GM12878 (cell line): Measurements from ENCODE around the gene XPO6. TPM values are rescaled to one million over a fixed set of nuclear protein-coding genes. Genes with fewer than 3 reads are reported as not detected.
A peak's percentile ranks its signal among the peaks of the same experiment; 100 is the strongest.

Experiments used
- ETV6 ChIP-seq, 2 experiments: fragments of 450-650 bp in 1 of 2; IDR thresholded peaks in 1 of 2; conservative IDR thresholded peaks in 1 of 2; 2 replicates each; pipeline ENCODE4 v1.6.1; 2014; ENCODE audit warnings: antibody characterized with exemption in 1 of 2, borderline replicate concordance in 1 of 2, low read depth in 1 of 2, mild to moderate bottlenecking in 1 of 2, moderate library complexity in 1 of 2
- KLF5 ChIP-seq: fragments of 450-650 bp; IDR thresholded peaks from 2 replicates; pipeline ENCODE4 v1.6.1; 2014; ENCODE audit warnings: mild to moderate bottlenecking; ENCODE audit not compliant: partially characterized antibody
- MTA3 ChIP-seq: IDR thresholded peaks from 2 replicates; pipeline ENCODE4 v1.6.1; 2012; ENCODE audit warnings: low read length, inconsistent platforms, borderline replicate concordance
- SRF ChIP-seq, 2 experiments: IDR thresholded peaks; 2 replicates each; pipeline ENCODE4 v1.6.1; 2011; ENCODE audit warnings: low read depth in 2 of 2, low read length in 2 of 2, mild to moderate bottlenecking in 1 of 2, moderate library complexity in 1 of 2
- YBX1 ChIP-seq: fragments of 450-650 bp; IDR thresholded peaks from 2 replicates; pipeline ENCODE4 v1.6.1; 2016; ENCODE audit warnings: antibody characterized with exemption
- polyA plus RNA-seq, 11 experiments: library from polyadenylated mRNA; depleted of rRNA in 4 of 11; unstranded in 6 of 11; stranded (reverse) in 5 of 11; fragments of >200 nt; fragmentation: Nextera tagmentation in 4 of 11; fragmentation: Illumina TruSeq in 1 of 11; extraction: Ambion mirVana in 4 of 11; extraction: Trizol in 1 of 11; gene quantifications; 1 replicate in 1 of 11; 2 replicates in 10 of 11; pipeline versions ENCODE4 v1.2.1 to v1.2.3, GENCODE V29; 2011 to 2016; ENCODE audit warnings: inconsistent platforms in 2 of 11, missing spikeins in 2 of 11, low read depth in 1 of 11
- total RNA-seq, 4 experiments: library from RNA; depleted of rRNA in 3 of 4; stranded (reverse); fragments of >200 nt in 3 of 4; fragmentation: Illumina TruSeq in 1 of 4; extraction: Trizol in 1 of 4; gene quantifications; 2 replicates each; pipeline versions ENCODE4 v1.2.1 to v1.2.3, GENCODE V29; 2013 to 2021
- TF ChIP-seq, protein P1 (sequence below): fragments of 450-650 bp; IDR thresholded peaks from 2 replicates; pipeline ENCODE4 v1.6.1; 2016; ENCODE audit warnings: mild to moderate bottlenecking
- TF ChIP-seq, protein P2 (sequence below): fragments of 450-650 bp; IDR thresholded peaks from 2 replicates; pipeline ENCODE4 v1.6.1; 2017; ENCODE audit warnings: mild to moderate bottlenecking, low read depth, inconsistent platforms; ENCODE audit not compliant: poor library complexity, severe bottlenecking

Gene XPO6
- total and polyA plus RNA-seq, 10 of the 15 experiments (the other 5 are each of a cell fraction or from before 2014, with no cell fraction given), result 9.9 to 246 (median 110) TPM

DNA sequence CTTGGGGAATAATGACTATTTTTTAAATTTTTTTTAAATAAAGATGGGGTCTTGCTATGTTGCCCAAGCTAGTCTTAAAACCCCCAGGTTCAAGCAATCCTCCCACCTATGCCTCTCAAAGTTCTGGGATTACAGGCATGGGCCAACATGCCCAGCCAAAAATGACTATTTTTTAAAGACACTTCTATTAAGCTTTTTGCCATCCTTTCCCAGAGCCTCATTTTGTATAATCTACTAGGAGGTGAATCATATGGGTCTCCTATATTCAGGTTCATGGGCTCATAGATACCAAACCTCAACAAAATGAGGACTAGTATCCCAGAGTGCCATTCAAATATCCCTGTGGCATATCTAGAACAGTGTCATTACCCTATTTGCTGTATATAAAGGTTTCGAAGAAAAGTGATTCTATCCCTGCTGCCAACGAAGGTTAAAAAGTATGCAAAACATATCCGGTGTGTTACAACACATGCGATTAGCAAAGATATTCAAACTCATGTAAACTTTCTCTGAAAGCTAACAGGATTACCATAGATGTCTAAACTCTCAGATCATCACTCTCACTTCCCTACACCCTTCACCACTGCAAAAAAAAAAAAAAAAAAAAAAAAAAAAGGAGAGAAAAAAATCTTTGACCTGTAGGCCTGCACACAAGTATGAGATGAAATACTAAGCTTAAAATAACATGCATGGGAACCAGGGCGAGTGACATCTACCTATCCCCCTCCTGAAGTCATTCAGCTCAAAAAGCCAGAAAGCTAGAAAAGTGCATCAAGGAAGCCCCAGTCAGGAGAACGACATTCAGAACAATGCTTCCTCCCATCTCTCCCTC is 23.5 kb downstream of the XPO6 start (continued):
- TF ChIP-seq ETV6 (conservative IDR thresholded peaks at IDR 0.05 in 1 of 2, IDR thresholded peaks at IDR 0.05 in 1 of 2; ENCODE audit: borderline replicate concordance in 1 of 2, low read depth in 1 of 2) (no peak), SRF (IDR thresholded peaks at IDR 0.05; ENCODE audit: low read depth in 2 of 2, low read length in 2 of 2) (0 out of 4 replicates have a peak, but pooled peaks of 1 of the 2 experiments have one; percentile 53), MTA3 (0 out of 2 replicates have a peak, but pooled peaks have one; percentile 20), KLF5 (no peak), YBX1 (no peak)
- TF ChIP-seq, protein P1, sequence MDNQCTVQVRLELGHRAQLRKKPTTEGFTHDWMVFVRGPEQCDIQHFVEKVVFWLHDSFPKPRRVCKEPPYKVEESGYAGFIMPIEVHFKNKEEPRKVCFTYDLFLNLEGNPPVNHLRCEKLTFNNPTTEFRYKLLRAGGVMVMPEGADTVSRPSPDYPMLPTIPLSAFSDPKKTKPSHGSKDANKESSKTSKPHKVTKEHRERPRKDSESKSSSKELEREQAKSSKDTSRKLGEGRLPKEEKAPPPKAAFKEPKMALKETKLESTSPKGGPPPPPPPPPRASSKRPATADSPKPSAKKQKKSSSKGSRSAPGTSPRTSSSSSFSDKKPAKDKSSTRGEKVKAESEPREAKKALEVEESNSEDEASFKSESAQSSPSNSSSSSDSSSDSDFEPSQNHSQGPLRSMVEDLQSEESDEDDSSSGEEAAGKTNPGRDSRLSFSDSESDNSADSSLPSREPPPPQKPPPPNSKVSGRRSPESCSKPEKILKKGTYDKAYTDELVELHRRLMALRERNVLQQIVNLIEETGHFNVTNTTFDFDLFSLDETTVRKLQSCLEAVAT, result no peak
- TF ChIP-seq, protein P2, sequence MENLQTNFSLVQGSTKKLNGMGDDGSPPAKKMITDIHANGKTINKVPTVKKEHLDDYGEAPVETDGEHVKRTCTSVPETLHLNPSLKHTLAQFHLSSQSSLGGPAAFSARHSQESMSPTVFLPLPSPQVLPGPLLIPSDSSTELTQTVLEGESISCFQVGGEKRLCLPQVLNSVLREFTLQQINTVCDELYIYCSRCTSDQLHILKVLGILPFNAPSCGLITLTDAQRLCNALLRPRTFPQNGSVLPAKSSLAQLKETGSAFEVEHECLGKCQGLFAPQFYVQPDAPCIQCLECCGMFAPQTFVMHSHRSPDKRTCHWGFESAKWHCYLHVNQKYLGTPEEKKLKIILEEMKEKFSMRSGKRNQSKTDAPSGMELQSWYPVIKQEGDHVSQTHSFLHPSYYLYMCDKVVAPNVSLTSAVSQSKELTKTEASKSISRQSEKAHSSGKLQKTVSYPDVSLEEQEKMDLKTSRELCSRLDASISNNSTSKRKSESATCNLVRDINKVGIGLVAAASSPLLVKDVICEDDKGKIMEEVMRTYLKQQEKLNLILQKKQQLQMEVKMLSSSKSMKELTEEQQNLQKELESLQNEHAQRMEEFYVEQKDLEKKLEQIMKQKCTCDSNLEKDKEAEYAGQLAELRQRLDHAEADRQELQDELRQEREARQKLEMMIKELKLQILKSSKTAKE, result peak; percentile 51
